ENCODE measurements around the gene RIMS4.
"Not testable (repeated sequence)": the region's sequence is repeated elsewhere in the genome, so short reads cannot be mapped to it uniquely, and the experiment has no call there.

Gene RIMS4

GRCh38 chr20:44795836-44796235, 14.5 kb downstream of the RIMS4 start:
- no peak for DNase-seq (ENCODE audit: low spot score)

DNA sequence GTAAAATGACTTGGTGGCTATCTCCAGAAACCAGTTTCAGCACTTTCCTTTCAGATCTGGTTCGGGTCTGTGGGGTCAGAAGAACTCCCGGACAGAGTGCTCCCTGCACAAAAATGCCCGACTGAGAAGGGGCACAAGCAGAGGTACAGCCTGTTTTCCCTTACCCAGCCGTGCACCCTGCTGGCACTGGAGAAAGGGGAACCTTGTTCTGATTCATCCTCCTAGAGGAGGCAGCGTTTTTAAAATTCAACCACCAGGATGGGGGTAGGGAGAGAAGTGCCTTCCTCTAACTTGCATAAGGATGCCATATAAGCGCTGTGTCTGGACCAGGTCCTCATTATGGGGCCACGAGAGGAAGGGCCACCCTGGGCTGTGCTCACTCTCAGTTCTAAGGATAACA, 17.6 kb downstream of the RIMS4 start:
- DNase-seq (ENCODE audit: low spot score) = no peak

DNA sequence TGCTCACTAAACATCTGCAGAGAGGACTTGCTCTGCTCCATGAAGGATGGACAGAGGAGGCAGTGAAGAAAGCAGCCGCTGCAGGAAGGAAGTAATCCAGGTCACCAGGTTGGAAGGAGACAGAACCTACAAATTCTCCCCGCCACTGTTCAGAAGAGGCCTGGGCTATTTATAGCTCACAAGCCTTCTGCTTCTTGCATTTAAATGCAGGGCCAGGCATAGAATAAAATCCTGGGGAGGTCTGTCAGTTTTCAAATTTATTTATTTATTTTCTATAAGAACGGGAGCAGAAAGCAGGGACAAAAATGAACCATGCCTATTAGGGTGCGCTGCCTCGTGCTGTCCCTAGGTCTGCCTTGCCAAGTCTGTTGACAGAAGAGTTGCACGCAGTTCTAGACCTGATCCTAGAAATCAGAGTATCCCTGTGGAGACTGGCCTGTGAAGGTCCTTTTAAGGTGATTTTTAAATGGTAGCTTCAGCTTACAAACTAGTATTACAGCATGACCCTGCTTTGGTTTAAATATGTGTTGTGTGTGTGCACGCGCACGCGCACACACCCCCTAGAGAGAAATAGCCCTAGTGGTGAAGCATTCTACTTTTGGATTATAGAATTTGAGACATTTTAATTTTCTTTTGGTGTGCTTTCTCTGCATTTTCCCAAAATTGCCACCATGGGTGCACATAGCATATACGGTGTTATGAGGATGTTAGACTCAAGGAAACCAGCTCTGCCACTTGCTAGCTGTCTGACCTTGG, 19.5 kb downstream of the RIMS4 start:
- no peak for DNase-seq (ENCODE audit: low spot score)

- no peak for DNase-seq (ENCODE audit: low spot score)
These were observed 21.5 kb downstream of the RIMS4 start for GRCh38 chr20:44788706-44789456.

GRCh38 chr20:44787299-44787698, 23.0 kb downstream of the RIMS4 start:
- no peak for DNase-seq (ENCODE audit: low spot score)

DNA sequence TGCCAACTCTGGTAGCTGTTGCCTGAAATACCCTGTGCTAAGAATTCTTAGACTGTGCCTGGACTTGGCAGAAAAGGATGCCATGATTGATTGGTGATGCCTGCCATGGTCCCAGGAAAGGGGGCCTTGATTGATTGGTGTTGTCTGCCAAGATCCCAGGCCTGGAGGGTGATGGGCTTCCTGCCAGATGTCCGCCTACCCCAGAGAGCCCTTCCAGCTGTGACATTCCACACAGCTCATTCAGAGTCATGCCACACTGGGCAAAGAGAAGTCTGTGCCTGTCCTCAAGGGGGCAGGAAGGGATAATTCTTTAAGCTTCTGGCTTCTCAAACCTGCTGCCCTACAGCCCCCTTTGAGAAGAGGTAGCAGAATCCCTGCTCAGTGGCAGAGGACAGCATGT, 24.6 kb downstream of the RIMS4 start:
- no peak for DNase-seq (ENCODE audit: low spot score)

DNA sequence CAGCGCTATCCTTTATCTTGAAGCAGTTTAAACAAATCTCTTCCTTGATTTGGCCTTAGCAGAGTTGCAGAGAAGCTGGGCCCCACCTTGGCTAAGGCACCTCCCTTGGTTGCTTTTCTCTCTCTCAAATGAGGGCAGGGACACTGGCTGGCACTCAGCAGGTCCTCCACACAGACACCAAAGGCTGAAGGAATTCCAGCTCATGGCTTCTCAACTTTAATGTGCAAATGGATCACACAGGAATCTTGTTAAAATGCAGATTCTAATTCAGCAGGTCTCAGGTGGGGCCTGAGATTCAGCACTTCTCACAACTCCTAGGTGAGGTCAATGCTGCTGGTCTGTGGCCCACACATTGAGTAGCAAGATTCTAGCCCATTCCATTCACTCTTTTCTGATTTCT, 25.7 kb downstream of the RIMS4 start:
- DNase-seq (ENCODE audit: low spot score) = no peak

DNA sequence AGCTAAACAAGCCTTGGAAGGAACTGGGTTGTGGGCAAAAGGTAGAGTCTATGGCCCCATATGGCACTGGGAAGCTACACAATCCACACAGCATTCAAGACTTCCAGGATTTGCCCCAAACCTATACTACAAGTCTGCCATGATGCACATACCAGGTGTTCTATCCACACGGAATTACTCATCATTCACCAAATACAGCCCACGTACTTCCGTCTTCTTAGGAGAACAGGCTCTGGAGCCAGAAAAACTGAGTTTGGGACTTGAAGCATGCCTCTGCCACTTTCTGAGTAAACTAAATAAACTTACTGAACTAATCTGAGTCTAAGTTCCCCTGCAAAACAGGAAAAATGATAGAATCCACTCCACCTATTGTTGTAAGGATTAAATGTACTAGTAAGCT, 28.6 kb downstream of the RIMS4 start:
- no peak for DNase-seq (ENCODE audit: low spot score)

DNA sequence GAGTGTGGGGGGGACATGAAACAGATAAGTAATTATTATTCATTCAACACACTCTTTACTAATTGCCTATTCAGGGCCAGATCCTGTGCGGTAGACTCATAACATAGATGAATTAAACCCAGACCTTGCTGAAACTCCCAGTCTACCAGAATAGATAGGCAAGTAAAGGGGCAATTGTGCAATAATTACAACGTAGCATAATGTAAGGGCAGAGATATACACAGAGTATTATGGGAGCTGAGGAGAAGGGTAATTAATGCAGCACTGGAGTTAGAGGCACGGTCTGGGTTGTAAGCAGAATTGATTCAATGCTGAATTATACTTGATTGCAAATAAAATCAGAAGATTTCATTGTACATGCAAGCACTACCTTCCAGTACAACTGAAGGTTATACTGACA, 29.2 kb downstream of the RIMS4 start:
- no peak for DNase-seq (ENCODE audit: low spot score)

DNA sequence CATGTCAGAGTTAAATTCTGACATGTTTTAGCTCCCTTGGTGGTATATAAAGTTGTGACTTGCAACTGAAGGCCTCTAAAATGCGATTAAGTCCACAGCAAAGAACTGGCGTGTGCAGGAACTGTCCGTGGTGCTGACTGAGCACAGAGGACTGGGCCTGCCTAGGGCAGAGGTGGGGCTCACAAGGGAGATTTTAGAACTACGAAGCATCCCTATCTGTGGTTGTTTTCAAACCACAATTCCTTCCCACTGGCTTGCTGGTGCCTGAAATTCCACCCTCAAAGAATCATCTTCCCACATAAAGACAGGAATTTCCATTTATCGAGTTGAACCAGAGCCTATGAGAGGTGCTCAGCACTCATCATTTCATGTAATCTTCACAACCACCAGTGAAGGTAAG, 30.1 kb downstream of the RIMS4 start:
- DNase-seq (ENCODE audit: low spot score) = peak; percentile 51

- peak; percentile 33 for DNase-seq (ENCODE audit: low spot score)
These were observed 33.4 kb downstream of the RIMS4 start for GRCh38 chr20:44776980-44777379.

- no peak for DNase-seq (ENCODE audit: low spot score)
These were observed 37.1 kb downstream of the RIMS4 start for GRCh38 chr20:44773070-44773829.

DNA sequence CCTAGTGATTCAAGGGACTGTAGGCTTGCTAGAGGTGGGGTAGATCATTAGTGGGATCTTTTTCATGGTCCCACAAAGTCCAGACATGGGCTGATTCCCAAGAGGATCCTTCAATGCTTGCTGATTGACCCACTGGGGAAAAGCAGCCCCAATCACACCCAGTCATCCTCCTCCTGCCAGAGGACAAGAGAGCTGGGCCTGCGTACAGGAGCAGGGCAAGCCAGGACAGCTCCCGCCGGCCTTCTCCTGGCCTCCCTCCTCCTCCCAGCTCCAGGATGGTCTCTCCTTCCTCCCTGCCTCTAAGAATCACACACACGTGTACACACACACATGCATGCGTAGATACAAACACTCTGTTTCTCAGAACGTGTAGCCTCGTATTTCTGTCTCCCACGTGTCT, 37.7 kb downstream of the RIMS4 start:
- no peak for DNase-seq (ENCODE audit: low spot score)

DNA sequence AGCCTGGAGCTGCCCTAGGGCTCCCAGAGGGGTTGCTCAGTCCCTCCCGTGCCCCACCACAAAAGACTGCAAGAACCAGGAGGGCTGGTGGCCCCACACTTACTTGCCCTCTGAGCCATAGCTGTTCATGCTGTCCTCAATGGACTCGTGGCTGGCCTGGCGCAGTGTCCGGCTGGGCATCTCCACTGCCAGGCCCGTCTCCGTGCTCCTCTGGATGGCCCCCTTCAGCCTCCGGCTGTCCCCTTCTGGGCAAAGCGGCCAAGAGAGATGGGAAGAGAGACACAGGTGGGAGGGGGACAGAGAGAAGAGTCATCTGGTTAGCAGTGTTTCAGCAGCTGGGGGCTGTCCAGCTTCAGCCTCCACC, 39.2 kb downstream of the RIMS4 start:
- no peak for DNase-seq (ENCODE audit: low spot score)

DNA sequence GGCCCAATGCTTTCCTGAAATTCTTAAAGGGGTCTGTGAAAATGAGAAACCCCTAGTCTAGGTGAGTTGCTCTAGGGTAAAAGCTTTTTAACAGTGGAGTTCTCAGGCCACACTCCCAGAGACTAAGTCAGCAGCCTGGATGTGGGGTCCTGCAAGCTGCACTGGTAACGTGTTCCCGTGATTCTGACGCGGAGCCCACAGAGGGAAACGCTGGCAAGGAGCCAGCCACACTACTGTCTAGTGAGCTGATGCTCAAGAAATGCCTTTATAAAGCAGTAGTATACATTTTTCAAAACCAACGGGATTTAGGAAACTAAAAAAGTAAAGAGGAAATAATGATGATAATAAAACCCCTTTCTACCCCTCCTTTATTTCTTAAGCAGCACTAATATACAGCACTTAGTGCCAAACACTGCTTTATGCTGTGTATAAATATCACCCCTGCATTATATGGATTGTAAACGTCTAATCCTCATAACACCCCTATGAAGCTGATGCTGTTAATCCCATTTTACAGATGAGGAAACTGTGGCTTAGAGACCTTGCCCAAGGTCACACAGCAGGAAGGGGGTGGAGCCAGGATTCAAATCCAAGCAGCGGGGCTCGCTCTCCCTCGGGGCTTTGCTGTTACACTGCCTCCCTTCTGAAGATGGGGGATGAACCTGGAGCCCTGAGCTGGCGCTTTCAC, 39.7 kb downstream of the RIMS4 start:
- no peak for DNase-seq (ENCODE audit: low spot score)

DNA sequence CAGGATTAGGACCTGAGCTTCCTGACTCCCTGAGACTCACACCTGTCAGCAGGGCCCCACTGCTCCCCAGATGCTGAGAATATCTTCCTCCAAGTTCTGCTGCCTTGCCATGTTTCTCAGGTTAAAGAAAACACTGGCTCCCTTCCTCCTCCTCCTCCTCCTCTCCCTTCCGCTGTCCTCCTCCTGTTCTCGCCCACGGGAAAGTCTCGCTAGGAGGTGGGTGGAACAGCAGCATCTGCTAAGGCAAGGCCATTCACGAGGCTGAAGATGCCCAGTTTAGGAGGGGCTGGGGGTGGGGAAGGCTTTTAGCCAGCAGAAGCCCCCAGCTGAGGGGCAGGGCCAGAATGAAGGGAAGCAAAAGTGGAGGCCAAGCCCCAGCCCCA, 40.9 kb downstream of the RIMS4 start:
- DNase-seq (ENCODE audit: low spot score) = no peak

GRCh38 chr20:44768854-44769480, 41.4 kb downstream of the RIMS4 start:
- no peak for DNase-seq (ENCODE audit: low spot score)

DNA sequence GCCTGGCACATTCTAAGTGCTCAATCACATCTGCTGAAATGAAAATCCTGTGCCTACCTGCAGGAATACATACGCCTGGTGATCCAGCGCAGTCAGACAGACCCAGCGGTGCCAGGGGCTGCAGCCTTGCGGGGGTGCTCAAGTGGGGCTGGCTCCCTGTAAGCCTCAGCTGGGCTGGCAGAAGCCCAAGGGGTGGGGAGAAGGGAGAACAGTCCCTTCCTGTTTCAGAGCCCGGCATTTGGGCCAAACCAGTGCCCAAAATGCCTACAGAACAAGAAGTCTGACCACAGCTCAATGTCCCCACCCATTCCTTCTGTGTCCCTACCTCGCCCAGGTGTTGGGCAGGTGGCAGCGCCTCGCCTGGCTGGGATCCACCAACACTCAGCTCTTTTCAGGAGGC, 42.1 kb downstream of the RIMS4 start:
- no peak for DNase-seq (ENCODE audit: low spot score)

DNA sequence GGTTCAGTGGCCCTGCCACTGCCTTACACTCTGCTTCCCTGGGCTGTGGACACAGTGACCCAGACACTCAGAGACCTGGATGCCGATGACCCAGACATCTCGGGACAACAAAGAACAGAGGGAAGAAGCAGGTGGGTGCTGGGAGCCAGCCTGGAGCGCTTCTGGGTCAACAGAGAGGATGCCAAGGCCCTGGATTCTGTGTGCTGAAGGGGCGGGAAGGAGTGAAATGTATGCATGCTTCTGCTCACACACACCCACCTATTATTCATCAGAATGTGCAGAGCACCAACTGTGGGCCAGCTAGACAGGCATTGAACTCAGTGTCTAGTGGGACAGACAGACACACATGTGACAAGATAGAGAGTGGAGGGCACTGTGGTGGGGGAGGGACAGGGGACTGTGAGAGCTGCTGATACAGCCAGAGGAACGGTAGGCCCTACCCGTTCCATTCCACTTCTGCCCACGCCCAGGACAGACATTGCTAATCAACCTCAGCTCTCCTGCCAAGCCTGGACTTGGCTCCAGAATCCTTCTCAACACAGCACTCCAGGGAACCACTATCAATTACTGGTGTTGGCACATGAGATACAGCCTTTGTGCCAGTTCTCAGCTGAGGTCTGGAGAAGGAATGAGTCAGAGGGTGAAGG, 44.5 kb downstream of the RIMS4 start:
- DNase-seq (ENCODE audit: low spot score) = no peak

GRCh38 chr20:44765091-44765490, 45.3 kb downstream of the RIMS4 start:
- no peak for DNase-seq (ENCODE audit: low spot score)

DNA sequence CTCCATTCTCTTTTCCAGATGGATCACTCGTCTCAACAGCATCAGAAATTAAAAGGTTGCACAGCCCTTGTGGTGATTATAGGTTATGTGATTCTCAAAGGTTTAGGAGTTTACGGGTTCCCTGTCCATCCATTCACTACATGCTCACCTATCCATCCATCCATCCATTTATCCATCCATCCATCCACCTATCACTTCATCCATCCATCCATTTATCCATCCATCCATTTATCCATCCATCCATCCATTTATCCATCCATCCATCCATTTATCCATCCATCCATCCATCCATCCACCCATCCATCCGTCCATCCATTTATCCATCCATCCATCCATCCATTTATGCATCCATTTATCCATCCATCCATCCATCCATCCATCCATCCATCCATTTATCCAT, 46.5 kb downstream of the RIMS4 start:
- not testable (repeated sequence) for DNase-seq (ENCODE audit: low spot score)
